Astrocyte of the spinal cord (primary cell): Measurements from ENCODE around the gene NOL4L.

Source experiments
- DNase-seq: peaks from one replicate; pipeline ENCODE4 v3.0.0; 2011; ENCODE audit warnings: low read depth, low spot score
- H3K4me3 ChIP-seq: 2 replicates; pipeline ENCODE4 v1.5.1; 2011; ENCODE audit warnings: low read depth, mild to moderate bottlenecking, low read length, moderate library complexity
- in situ Hi-C: cut with HindIII; loops from 2 replicates; pipeline ENCODE4 v1.10.0; 2017; ENCODE audit warnings: low sequenced_read_pairs
- TF ChIP-seq, protein P1 (sequence below): IDR thresholded peaks from 2 replicates; pipeline ENCODE4 v1.5.1; 2012; ENCODE audit warnings: low read depth, mild to moderate bottlenecking, low read length, inconsistent platforms

The NOL4L gene

DNA sequence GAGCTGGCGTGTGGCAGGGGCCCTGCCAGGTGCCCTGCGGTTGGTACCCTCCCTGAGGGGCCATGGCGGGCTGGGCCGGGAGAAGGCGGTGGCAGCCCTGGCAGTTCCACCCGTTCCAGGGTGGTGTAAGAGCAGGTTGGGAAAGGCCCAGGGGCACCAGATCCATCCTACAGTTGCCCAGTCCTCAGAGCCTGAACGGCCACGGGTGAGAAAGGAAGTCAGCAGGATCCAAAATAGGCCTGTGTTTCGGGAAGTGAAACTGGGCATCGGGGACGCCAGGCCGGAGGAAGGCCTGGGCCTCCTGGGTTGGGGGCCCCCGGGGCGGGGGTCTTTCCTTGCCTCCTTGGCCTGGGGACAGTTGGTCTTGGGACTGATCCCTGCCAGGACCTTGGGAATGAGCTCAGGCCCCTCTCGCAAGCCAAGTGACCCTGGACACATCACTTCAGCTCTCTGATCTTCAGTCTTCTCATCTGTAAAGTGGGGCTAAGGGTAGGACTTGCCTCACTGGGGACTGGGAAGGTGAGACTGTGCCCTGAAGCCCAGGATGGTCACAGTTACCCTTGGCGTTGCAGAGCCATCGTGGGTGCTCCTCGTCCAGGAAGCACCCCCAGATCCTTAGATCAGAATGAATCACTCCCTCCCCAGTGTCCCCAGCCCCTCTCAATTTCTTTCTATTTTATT lies 18.1 kb upstream of the NOL4L start:
- DNase-seq: no peak
- TF ChIP-seq, protein P1, sequence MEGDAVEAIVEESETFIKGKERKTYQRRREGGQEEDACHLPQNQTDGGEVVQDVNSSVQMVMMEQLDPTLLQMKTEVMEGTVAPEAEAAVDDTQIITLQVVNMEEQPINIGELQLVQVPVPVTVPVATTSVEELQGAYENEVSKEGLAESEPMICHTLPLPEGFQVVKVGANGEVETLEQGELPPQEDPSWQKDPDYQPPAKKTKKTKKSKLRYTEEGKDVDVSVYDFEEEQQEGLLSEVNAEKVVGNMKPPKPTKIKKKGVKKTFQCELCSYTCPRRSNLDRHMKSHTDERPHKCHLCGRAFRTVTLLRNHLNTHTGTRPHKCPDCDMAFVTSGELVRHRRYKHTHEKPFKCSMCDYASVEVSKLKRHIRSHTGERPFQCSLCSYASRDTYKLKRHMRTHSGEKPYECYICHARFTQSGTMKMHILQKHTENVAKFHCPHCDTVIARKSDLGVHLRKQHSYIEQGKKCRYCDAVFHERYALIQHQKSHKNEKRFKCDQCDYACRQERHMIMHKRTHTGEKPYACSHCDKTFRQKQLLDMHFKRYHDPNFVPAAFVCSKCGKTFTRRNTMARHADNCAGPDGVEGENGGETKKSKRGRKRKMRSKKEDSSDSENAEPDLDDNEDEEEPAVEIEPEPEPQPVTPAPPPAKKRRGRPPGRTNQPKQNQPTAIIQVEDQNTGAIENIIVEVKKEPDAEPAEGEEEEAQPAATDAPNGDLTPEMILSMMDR: no peak
- no peak overlapping the region for H3K4me3 ChIP-seq
- in situ Hi-C loops: no loop called here

DNA sequence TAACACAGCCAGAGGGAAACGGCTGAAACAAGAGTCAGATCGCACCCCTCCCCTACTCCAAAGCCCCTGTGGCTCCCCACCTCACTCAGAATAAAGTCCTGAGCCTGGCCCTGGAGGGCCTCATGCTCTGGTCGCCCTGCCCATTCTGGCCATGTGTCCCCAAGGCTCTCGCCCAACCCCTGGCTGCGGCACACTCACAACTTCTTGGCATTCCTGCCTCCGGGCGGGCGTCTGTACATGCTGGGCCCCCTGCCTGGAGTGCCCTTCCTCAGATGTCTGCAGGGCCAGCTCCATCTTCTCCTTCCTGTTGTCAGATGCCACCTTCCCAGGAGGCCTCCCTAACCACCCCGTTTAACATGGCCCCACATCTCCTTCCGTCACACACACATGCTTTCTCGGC lies 17.1 kb upstream of the NOL4L start:
- DNase-seq: no peak
- in situ Hi-C loops: no loop called here
- TF ChIP-seq, protein P1: no peak
- no peak overlapping the region for H3K4me3 ChIP-seq

DNA sequence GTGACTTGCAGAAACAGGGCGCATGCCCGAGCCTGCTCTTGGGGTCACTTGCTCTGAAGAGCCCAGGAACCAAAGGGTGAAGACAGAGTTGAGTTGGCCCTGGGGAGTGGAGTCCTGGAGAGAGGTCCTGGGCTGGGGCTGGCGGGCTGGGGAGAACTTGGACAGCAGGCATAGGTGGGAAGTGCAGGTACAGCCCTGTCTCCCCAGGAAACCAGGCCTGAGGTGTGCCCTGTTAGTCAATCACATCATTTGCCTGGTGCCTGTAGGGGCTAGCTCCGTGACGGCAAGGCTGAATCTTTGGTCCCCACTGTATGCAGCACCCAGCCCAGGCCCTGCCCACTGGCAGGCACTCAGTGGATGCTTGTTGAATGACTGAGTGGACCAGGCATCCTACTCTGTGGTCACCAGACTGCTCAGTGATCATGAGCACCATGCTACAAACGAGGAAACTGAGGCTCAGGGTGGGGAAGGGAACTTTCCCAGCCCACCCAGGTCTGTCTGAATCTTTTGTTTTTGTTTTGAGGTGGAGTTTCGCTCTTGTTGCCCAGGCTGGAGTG lies 15.6 kb upstream of the NOL4L start:
- in situ Hi-C loops: no loop called here
- TF ChIP-seq, protein P1: no peak
- no peak for DNase-seq
- no peak overlapping the region for H3K4me3 ChIP-seq

DNA sequence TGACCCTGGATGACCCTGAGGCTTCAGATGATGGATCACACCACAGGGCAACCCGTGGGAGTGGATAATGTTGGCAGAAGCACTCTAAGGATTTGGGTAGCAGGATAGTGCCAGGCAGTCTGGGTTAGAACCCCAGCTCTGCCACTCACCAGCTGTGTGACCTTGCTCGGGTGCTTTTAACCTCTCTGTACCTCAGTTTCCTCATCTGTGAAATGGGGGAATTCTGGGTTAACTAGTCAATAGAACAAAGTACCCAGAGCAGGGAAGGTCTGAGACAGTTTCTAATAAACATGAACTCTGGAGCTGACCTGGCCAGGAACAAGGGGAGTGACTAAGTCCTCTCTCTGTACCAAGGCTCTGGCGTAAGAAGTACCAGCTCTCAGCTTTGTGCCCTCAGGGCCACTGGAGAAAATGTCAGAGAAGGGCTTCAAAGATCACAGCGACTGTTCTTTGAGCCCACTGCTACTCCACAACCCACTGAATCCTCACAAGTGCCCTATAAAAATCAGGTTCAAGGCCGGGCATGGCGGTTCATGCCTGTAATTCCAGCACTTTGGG lies 14.7 kb upstream of the NOL4L start:
- TF ChIP-seq, protein P1: no peak
- in situ Hi-C loops: no loop called here
- DNase-seq: no peak
- H3K4me3 ChIP-seq: no peak overlapping the region

DNA sequence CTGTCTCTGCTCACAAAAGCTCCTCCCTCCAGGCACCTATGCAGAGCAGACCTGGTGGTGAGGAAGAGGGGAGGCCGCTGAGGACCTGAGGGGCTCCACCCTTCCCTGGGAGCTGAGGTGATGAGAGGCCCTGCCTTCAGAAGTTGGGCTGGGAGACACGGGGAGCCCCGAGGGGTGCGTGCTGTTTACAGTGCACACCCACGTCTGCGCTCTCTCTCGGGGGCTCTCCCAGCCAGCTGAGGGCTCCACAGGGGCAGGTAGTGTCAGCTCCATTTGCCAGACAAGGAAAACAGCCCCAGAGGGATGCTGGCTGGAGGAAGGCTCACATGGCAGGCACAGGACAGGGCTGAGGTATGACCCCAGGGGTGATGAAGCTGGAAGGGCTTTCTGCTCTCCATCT lies 13.5 kb upstream of the NOL4L start:
- in situ Hi-C loops: no loop called here
- DNase-seq: no peak
- H3K4me3 ChIP-seq: no peak overlapping the region

DNA sequence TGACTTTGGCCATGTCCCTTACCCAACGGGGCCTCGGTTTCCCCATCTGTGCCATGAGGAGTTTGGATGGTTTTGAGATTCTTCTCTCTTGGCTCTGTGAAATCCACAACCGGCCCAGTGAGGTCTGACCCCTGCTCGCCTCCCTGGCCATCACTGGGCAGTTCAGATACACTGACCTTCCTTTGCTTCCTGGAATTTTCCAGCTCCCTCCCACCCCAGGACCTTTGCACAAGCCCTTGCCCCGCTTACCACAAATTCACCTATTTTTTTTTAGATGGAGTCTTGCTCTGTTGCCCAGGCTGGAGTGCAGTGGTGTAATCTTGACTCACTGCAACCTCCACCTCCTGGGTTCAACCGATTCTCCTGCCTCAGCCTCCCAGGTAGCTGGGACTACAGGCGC lies 12.6 kb upstream of the NOL4L start:
- TF ChIP-seq, protein P1: no peak
- in situ Hi-C loops: no loop called here
- DNase-seq: no peak
- H3K4me3 ChIP-seq: no peak overlapping the region

More for the DNA sequence above, 13.5 kb upstream of the NOL4L start:
- TF ChIP-seq, protein P1: no peak
